A549 (cell line): ENCODE measurements around the gene SKIC8.

Experiments
- CHD2 ChIP-seq: fragments of 150-350 bp; IDR thresholded peaks from 2 replicates; pipeline ENCODE4 v1.6.1; 2014; ENCODE audit warnings: low read length; ENCODE audit not compliant: partially characterized antibody
- EP300 ChIP-seq, 2 experiments: fragments of >200 bp; sonication (Bioruptor Twin); formaldehyde crosslinking; IDR thresholded peaks; 2 replicates in 1 of 2; 3 replicates in 1 of 2; pipeline ENCODE4 v1.6.1; 2016 to 2017
- ESRRA ChIP-seq: fragments of 150-350 bp; IDR thresholded peaks from 2 replicates; pipeline ENCODE4 v1.6.1; 2014; ENCODE audit warnings: mild to moderate bottlenecking, low read length, borderline replicate concordance
- HDAC2 ChIP-seq: fragments of 200-600 bp; sonication (generic); IDR thresholded peaks from 2 replicates; pipeline ENCODE4 v1.6.1; 2016
- HOXA7 ChIP-seq: fragments of 250-450 bp; sonication (Bioruptor Pico); IDR thresholded peaks from 2 replicates; pipeline ENCODE4 v1.5.0; 2020; ENCODE audit warnings: mild to moderate bottlenecking, moderate library complexity
- JUNB ChIP-seq: fragments of >200 bp; sonication (Bioruptor Twin); formaldehyde crosslinking; IDR thresholded peaks from 2 replicates; pipeline ENCODE4 v1.6.1; 2016
- MYC ChIP-seq: IDR thresholded peaks from 2 replicates; pipeline ENCODE4 v1.6.1; 2012; ENCODE audit warnings: mild to moderate bottlenecking, inconsistent platforms, low read length, improper control_type of control experiment, borderline replicate concordance
- NFE2L2 ChIP-seq: fragments of 150-350 bp; conservative IDR thresholded peaks from 2 replicates; pipeline ENCODE4 v1.6.1; 2014; ENCODE audit warnings: low read length
- POLR2A ChIP-seq: IDR thresholded peaks from 2 replicates; pipeline ENCODE4 v1.6.1; 2012; ENCODE audit warnings: mild to moderate bottlenecking, low read length
- RAD21 ChIP-seq, 2 experiments: fragments of >200 bp in 1 of 2; sonication (Bioruptor Twin) in 1 of 2; formaldehyde crosslinking in 1 of 2; IDR thresholded peaks in 1 of 2; conservative IDR thresholded peaks in 1 of 2; 2 replicates in 1 of 2; 3 replicates in 1 of 2; pipeline ENCODE4 v1.6.1; 2012 to 2018; ENCODE audit warnings: inconsistent platforms in 1 of 2
- TF ChIP-seq, protein P1 (sequence below): fragments of >200 bp; sonication (Bioruptor Twin); formaldehyde crosslinking; IDR thresholded peaks from 3 replicates; pipeline ENCODE4 v1.5.1; 2016
- TF ChIP-seq, protein P2 (sequence below): IDR thresholded peaks from 2 replicates; pipeline ENCODE4 v1.6.1; 2012

DNA sequence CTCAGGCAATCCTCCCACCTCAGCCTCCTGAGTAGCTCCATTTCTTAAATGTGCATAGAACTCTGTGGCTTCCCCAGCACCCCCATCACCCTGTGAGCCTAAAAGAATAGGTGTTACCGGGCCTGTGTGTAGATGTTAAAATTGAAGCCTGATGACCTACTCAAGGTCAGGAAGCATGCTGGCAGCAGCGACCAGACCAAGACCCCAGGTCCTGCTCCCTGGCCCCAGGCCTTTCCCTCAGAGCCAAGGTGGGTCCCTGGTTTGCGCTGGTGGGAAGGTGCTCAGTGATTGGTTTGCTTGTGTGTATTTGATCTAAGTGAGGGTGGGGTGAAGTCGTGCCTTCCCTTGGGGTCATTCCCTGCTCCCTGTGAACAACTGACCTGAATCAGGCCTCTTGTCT, 22.4 kb upstream of the SKIC8 start:
- TF ChIP-seq POLR2A: no peak
- TF ChIP-seq, protein P1, sequence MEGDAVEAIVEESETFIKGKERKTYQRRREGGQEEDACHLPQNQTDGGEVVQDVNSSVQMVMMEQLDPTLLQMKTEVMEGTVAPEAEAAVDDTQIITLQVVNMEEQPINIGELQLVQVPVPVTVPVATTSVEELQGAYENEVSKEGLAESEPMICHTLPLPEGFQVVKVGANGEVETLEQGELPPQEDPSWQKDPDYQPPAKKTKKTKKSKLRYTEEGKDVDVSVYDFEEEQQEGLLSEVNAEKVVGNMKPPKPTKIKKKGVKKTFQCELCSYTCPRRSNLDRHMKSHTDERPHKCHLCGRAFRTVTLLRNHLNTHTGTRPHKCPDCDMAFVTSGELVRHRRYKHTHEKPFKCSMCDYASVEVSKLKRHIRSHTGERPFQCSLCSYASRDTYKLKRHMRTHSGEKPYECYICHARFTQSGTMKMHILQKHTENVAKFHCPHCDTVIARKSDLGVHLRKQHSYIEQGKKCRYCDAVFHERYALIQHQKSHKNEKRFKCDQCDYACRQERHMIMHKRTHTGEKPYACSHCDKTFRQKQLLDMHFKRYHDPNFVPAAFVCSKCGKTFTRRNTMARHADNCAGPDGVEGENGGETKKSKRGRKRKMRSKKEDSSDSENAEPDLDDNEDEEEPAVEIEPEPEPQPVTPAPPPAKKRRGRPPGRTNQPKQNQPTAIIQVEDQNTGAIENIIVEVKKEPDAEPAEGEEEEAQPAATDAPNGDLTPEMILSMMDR: no peak
- TF ChIP-seq HOXA7 (CRISPR knock-in tag): no peak
- no peak for TF ChIP-seq ESRRA
- TF ChIP-seq HDAC2: no peak
- TF ChIP-seq MYC: no peak
- no peak for TF ChIP-seq NFE2L2
- TF ChIP-seq JUNB: no peak
- no peak for TF ChIP-seq RAD21 (conservative IDR thresholded peaks at IDR 0.05 in 1 of 2, IDR thresholded peaks at IDR 0.05 in 1 of 2)
- no peak for TF ChIP-seq EP300 (IDR thresholded peaks at IDR 0.05)
- TF ChIP-seq CHD2: no peak
- TF ChIP-seq, protein P2, sequence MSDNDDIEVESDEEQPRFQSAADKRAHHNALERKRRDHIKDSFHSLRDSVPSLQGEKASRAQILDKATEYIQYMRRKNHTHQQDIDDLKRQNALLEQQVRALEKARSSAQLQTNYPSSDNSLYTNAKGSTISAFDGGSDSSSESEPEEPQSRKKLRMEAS: no peak
